Natural killer cell (primary cell): ENCODE results near the gene KIF3C. TPM values are rescaled to one million over a fixed set of nuclear protein-coding genes. Genes with fewer than 3 reads are reported as not detected.
"Not testable (repeated sequence)": the region's sequence is repeated elsewhere in the genome, so short reads cannot be mapped to it uniquely, and the experiment has no call there.

Source experiments
- ATAC-seq, 3 donors: fragments of 150-1000 bp in 2 of 3; fragments of 200-7000 bp in 1 of 3; cut with Tn5 transposase; 1 replicate in 1 of 3; 2 replicates in 2 of 3; pipeline ENCODE4 v1.10.0; 2021; ENCODE audit warnings: mild to moderate bottlenecking in 2 of 3, moderate library complexity in 2 of 3
- DNase-seq, 2 donors: peaks; one replicate each; pipeline versions ENCODE4 v3.0.0 to v3.0.0-alpha.2; 2013 to 2021; ENCODE audit warnings: mixed read lengths in 1 of 2
- H3K27ac ChIP-seq: one replicate; pipeline ENCODE4 v1.5.1; 2013; ENCODE audit warnings: mild to moderate bottlenecking, low read length
- H3K27me3 ChIP-seq: one replicate; pipeline ENCODE4 v1.6.1; 2013; ENCODE audit warnings: low read length; ENCODE audit not compliant: control insufficient read depth, insufficient read depth
- H3K36me3 ChIP-seq: one replicate; pipeline ENCODE4 v1.6.1; 2013; ENCODE audit warnings: low read length; ENCODE audit not compliant: control insufficient read depth, insufficient read depth
- H3K4me1 ChIP-seq: one replicate; pipeline ENCODE4 v1.6.1; 2013; ENCODE audit warnings: low read length; ENCODE audit not compliant: control insufficient read depth, insufficient read depth
- H3K4me3 ChIP-seq: one replicate; pipeline ENCODE4 v1.5.1; 2013; ENCODE audit warnings: low read length
- H3K9me3 ChIP-seq: one replicate; pipeline ENCODE4 v1.6.1; 2013; ENCODE audit warnings: low read length; ENCODE audit not compliant: control insufficient read depth, insufficient read depth
- H3K27ac Mint-ChIP-seq, 2 donors: one replicate each; pipeline ENCODE4 v1.8.0; 2022; ENCODE audit warnings: mild to moderate bottlenecking in 2 of 2, mixed read lengths in 2 of 2, moderate library complexity in 1 of 2
- H3K27me3 Mint-ChIP-seq, 2 donors: one replicate each; pipeline ENCODE4 v1.8.0; 2022; ENCODE audit warnings: low read depth in 2 of 2, mixed read lengths in 2 of 2
- H3K36me3 Mint-ChIP-seq: one replicate; pipeline ENCODE4 v1.8.0; 2022; ENCODE audit warnings: mixed read lengths
- H3K4me1 Mint-ChIP-seq, 2 donors: one replicate each; pipeline ENCODE4 v1.8.0; 2022; ENCODE audit warnings: mixed read lengths in 2 of 2
- H3K4me3 Mint-ChIP-seq: one replicate; pipeline ENCODE4 v1.8.0; 2022; ENCODE audit warnings: mild to moderate bottlenecking, moderate library complexity, mixed read lengths
- H3K9me3 Mint-ChIP-seq, 2 donors: one replicate each; pipeline ENCODE4 v1.8.0; 2022; ENCODE audit warnings: mixed read lengths in 2 of 2
- WGBS: methylation state at CpG from one replicate; pipeline ENCODE4 v1.1.7; 2013; ENCODE audit warnings: missing lambda C conversion rate; ENCODE audit not compliant: insufficient coverage; 5-methylcytosine and 5-hydroxymethylcytosine counted together
- intact Hi-C: fragments of 100-400 bp; cut with micrococcal nuclease; formaldehyde crosslinking; loops from one replicate; pipeline ENCODE4 v1.14.2; 2022
- total RNA-seq, 4 donors: library from RNA; stranded (reverse); fragments of 120-200 nt in 1 of 4; gene quantifications; one replicate each; pipeline versions ENCODE4 v1.2.3 to v1.2.4, GENCODE V29; 2013 to 2022
- TF ChIP-seq, protein P1 (sequence below): fragments of 200-600 bp; IDR thresholded peaks from one replicate; pipeline ENCODE4 v1.8.0; 2022; ENCODE audit warnings: antibody characterized with exemption

The KIF3C gene
- total RNA-seq, 3 donors from 2014 or later (not counting 1 experiment from before 2014, with no cell fraction given), result 4.4 to 6.8 (median 5.1) TPM

- H3K4me1 Mint-ChIP-seq, result no peaks in the 10 kb centered on the region
Measured at GRCh38 chr2:26000561-26001082, 18.3 kb upstream of the KIF3C start.

GRCh38 chr2:25999406-25999805, 17.1 kb upstream of the KIF3C start:
- H3K36me3 Mint-ChIP-seq, H3K4me3 Mint-ChIP-seq, H3K27ac ChIP-seq, H3K9me3 Mint-ChIP-seq, H3K36me3 ChIP-seq, ATAC-seq, H3K4me1 Mint-ChIP-seq, H3K9me3 ChIP-seq, H3K27me3 ChIP-seq, H3K4me3 ChIP-seq, DNase-seq, intact Hi-C loops, H3K4me1 ChIP-seq, H3K27ac Mint-ChIP-seq: not testable (repeated sequence)
- 90% methylated on average over 7 of the region's 7 CpGs for WGBS
- peaks cover 7 to 12% of the 10 kb centered on the region in 2 donors for H3K27me3 Mint-ChIP-seq

More at GRCh38 chr2:26000561-26001082, 18.3 kb upstream of the KIF3C start:
- TF ChIP-seq, protein P1, sequence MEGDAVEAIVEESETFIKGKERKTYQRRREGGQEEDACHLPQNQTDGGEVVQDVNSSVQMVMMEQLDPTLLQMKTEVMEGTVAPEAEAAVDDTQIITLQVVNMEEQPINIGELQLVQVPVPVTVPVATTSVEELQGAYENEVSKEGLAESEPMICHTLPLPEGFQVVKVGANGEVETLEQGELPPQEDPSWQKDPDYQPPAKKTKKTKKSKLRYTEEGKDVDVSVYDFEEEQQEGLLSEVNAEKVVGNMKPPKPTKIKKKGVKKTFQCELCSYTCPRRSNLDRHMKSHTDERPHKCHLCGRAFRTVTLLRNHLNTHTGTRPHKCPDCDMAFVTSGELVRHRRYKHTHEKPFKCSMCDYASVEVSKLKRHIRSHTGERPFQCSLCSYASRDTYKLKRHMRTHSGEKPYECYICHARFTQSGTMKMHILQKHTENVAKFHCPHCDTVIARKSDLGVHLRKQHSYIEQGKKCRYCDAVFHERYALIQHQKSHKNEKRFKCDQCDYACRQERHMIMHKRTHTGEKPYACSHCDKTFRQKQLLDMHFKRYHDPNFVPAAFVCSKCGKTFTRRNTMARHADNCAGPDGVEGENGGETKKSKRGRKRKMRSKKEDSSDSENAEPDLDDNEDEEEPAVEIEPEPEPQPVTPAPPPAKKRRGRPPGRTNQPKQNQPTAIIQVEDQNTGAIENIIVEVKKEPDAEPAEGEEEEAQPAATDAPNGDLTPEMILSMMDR, result no peak
- Mint-ChIP-seq H3K27ac (no peak overlapping the region), H3K4me3 (no peak overlapping the region), H3K27me3 (peaks cover 7 to 12% of the 10 kb centered on the region in 2 donors), H3K36me3 (no peaks in the 10 kb centered on the region), H3K9me3 (no peaks in the 10 kb centered on the region)
- Histone ChIP-seq H3K36me3 (no peaks in the 10 kb centered on the region), H3K27me3 (no peaks in the 10 kb centered on the region), H3K4me1 (peaks cover 7% of the 10 kb centered on the region), H3K4me3 (no peak overlapping the region), H3K27ac (no peak overlapping the region), H3K9me3 (no peaks in the 10 kb centered on the region)
- ATAC-seq (no peak), DNase-seq (no peak)
- 94% methylated on average over 3 of the region's 5 CpGs for WGBS
- intact Hi-C loops, result no loop called here

DNA sequence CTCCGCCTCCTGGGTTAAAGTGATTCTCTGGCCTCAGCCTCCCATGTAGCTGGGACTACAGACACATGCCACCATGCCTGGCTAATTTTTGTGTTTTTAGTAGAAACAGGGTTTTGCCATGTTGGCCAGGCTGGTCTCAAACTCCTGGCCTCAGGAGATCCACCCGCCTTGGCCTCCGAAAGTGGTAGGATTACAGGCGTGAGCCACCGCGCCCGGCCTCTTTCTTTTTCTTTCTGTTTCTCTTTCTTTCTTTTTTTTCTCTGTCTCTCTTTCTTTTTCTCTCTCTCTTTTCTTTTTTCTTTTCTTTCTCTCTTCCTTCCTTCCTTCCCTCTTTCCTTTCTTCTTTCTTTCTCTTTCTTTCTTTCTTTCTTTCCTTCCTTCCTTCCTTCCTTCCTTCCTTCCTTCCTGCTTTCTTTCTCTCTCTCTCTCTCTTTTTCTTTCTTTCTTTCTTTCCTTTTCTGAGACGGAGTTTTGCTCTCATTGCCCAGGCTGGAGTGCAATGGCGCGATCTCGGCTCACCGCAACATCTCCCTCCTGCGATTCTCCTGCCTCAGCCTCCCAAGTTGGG, 16.6 kb upstream of the KIF3C start:
- H3K4me3 ChIP-seq, H3K36me3 ChIP-seq, H3K4me1 ChIP-seq, H3K4me1 Mint-ChIP-seq, intact Hi-C loops, H3K27ac Mint-ChIP-seq, H3K27ac ChIP-seq, H3K4me3 Mint-ChIP-seq, H3K36me3 Mint-ChIP-seq, ATAC-seq, H3K9me3 ChIP-seq, DNase-seq, H3K27me3 ChIP-seq, H3K9me3 Mint-ChIP-seq: not testable (repeated sequence)
- peaks cover 7 to 12% of the 10 kb centered on the region in 2 donors for H3K27me3 Mint-ChIP-seq
- WGBS, result 95% methylated on average over 13 of the region's 13 CpGs

- no peaks in the 10 kb centered on the region for H3K9me3 Mint-ChIP-seq
- no peak overlapping the region for H3K4me3 ChIP-seq
- WGBS, result 100% methylated on average over 1 of the region's 1 CpG
Measured at GRCh38 chr2:25996844-25997243, 14.5 kb upstream of the KIF3C start.

More at GRCh38 chr2:25996844-25997243, 14.5 kb upstream of the KIF3C start:
- H3K9me3 ChIP-seq, result no peaks in the 10 kb centered on the region
- no peak for ATAC-seq
- H3K27ac ChIP-seq, result no peak overlapping the region
- H3K4me1 ChIP-seq, result peaks cover 3% of the 10 kb centered on the region
- TF ChIP-seq, protein P1, result no peak
- peaks cover 7 to 12% of the 10 kb centered on the region in 2 donors for H3K27me3 Mint-ChIP-seq
- no peak overlapping the region for H3K4me3 Mint-ChIP-seq
- H3K27me3 ChIP-seq, result no peaks in the 10 kb centered on the region
- H3K36me3 Mint-ChIP-seq, result no peaks in the 10 kb centered on the region
- H3K27ac Mint-ChIP-seq, result no peak overlapping the region
- intact Hi-C loops, result no loop called here
- H3K4me1 Mint-ChIP-seq, result no peaks in the 10 kb centered on the region
- no peaks in the 10 kb centered on the region for H3K36me3 ChIP-seq
- no peak for DNase-seq
